ENCODE data around the gene VAPA.

VAPA gene

GRCh38 chr18:9914584-9915290 is 921 bp downstream of the VAPA start:
- DNase-seq (ENCODE audit: low read depth, low spot score): no peak

- DNase-seq (ENCODE audit: low read depth, low spot score): no peak
Observed at GRCh38 chr18:9915291-9916076, 1.7 kb downstream of the VAPA start.

GRCh38 chr18:9916077-9916639 is 2.3 kb downstream of the VAPA start:
- DNase-seq (ENCODE audit: low read depth, low spot score): no peak

- no peak for DNase-seq (ENCODE audit: low read depth, low spot score)
Observed at GRCh38 chr18:9916808-9917207, 3.0 kb downstream of the VAPA start.

GRCh38 chr18:9918016-9918680 is 4.3 kb downstream of the VAPA start:
- no peak for DNase-seq (ENCODE audit: low read depth, low spot score)

GRCh38 chr18:9919564-9920232 is 5.9 kb downstream of the VAPA start:
- DNase-seq (ENCODE audit: low read depth, low spot score): no peak

- DNase-seq (ENCODE audit: low read depth, low spot score): no peak
Observed at GRCh38 chr18:9922592-9923311, 8.9 kb downstream of the VAPA start.

- no peak for DNase-seq (ENCODE audit: low read depth, low spot score)
Observed at GRCh38 chr18:9924371-9924943, 10.6 kb downstream of the VAPA start.

- no peak for DNase-seq (ENCODE audit: low read depth, low spot score)
Observed at GRCh38 chr18:9925369-9925768, 11.6 kb downstream of the VAPA start.

- DNase-seq (ENCODE audit: low read depth, low spot score): no peak
Observed at GRCh38 chr18:9925795-9926194, 12.0 kb downstream of the VAPA start.

- no peak for DNase-seq (ENCODE audit: low read depth, low spot score)
Observed at GRCh38 chr18:9926223-9926894, 12.5 kb downstream of the VAPA start.

- no peak for DNase-seq (ENCODE audit: low read depth, low spot score)
Observed at GRCh38 chr18:9926977-9927376, 13.2 kb downstream of the VAPA start.

- DNase-seq (ENCODE audit: low read depth, low spot score): no peak
Observed at GRCh38 chr18:9927392-9928063, 13.7 kb downstream of the VAPA start.

- DNase-seq (ENCODE audit: low read depth, low spot score): no peak
Observed at GRCh38 chr18:9928646-9929259, 14.9 kb downstream of the VAPA start.

- no peak for DNase-seq (ENCODE audit: low read depth, low spot score)
Observed at GRCh38 chr18:9930299-9930884, 16.6 kb downstream of the VAPA start.

- no peak for DNase-seq (ENCODE audit: low read depth, low spot score)
Observed at GRCh38 chr18:9931146-9931545, 17.3 kb downstream of the VAPA start.

GRCh38 chr18:9931678-9932077 is 17.9 kb downstream of the VAPA start:
- DNase-seq (ENCODE audit: low read depth, low spot score): no peak

- DNase-seq (ENCODE audit: low read depth, low spot score): no peak
Observed at GRCh38 chr18:9933865-9934264, 20.0 kb downstream of the VAPA start.

GRCh38 chr18:9934274-9934673 is 20.5 kb downstream of the VAPA start:
- no peak for DNase-seq (ENCODE audit: low read depth, low spot score)
